Measurements from ENCODE around the gene MGAT3. TPM values are rescaled to one million over a fixed set of nuclear protein-coding genes. Genes with fewer than 3 reads are reported as not detected.

MGAT3 gene
- total RNA-seq, 2 experiments from 2014 or later, result 12.8 to 15.5 TPM

DNA sequence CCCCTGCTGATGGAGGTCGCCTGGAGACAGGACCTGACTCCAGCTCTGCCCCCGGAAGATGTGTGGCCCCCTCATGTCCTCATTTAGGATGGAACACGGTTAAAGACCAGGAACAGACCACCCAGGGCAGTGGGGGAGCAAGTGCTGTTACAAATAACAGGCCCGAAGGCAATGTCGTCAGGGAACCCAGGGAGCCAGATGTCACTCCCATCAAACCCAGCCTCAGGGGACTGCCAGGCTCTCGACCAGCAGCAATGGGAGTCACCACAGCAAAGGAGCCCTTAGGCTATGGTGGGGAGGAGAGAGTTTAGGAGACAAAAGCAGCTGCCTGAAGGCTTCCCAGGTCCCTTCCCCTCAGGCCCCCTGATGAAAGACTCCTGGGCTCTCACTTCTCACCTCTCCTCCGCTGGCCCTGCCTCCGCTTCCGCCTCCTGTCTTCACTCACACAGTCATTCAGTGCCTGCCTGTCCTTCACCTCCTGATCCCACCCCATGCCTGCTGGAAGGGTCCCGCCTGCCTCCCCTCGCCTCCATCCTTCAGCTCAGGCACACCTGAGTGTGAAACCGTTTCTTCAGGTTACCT, 71.4 kb downstream of the MGAT3 start:
- Mint-ChIP-seq H3K27ac (peak overlapping the region; percentile 80), H3K27me3 (no peaks in the 10 kb centered on the region), H3K9me3 (no peaks in the 10 kb centered on the region), H3K4me3 (peak overlapping the region; percentile 2), H3K4me1 (peaks cover 85% of the 10 kb centered on the region), H3K36me3 (ENCODE audit: low read depth) (peaks cover 64% of the 10 kb centered on the region)
- DNase-seq, result no peak
- ChIA-PET POLR2A (interaction anchor here (1.2 kb wide), 1 partner anchor 8 kb away, joined by 7 read pairs; the partner anchor contains the start of gene ATF4), CTCF (interaction anchor here (0.6 to 11.4 kb wide), 23 partner anchors 8 to 658 kb away, joined by 3 to 216 read pairs (median 6); partner anchors contain the start of genes ATF4, CBX7, MIEF1 and RPL3)

DNA sequence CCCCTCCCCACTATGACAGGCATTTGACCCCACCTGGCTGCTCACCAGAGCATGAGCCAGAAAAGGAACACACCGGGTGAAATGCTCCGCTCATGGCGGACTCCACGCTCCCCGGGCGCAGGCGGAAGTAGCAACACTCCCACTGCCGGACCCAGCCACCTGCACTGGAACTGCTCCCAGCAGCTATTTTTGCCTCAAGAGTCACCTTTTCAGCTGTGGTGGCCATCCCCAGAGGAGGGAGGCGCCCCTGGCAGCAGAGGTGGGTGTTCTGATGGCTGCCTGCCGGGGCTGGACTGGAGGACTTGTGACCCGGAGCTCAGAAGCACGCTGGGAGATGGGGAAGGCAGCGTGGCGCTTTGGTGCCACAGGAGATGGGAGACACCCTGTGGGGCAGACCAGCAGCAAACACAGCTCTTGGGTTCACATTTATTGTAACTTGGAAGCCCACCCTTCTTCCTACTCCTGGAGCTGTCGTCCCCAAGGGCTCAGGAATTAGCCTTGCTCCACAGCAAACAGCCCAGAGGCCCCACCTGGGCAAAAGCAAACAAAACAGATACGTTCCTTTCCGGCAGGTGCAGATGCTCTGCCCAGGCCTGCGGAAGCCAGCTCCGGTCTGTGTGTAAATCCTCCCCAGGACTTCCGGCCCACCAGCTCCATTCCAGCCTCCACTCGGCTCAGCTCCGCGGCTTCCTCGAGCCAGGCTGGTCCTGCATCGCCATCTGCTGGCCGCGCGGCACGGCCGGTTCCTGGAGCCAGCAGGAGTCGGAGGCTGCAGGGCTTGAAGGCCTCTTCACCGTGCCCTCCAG, 72.1 kb downstream of the MGAT3 start:
- CTCF ChIA-PET, result interaction anchor here (0.6 to 11.4 kb wide), 47 partner anchors 9 to 820 kb away, joined by 3 to 216 read pairs (median 5); partner anchors contain the start of genes ATF4, CBX7, FAM83F and MIEF1

DNA sequence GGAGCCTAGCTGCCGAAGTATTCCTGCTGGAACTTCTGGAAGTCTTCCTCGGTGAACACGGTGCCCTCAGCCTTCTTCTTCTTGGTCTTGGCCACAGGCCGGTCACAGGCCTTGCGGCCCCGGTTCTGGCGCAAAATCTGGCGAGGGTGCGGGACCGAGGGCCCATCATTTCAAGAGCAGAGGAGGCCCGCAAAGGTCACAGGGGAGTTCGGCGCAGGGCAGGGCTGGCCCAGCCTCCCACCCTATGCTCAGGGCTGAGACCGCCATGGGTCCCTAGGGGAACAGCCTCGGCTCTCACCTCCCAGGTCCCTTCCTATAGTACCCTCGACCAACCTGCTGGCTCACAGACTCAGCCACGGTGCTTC, 72.7 kb downstream of the MGAT3 start:
- Mint-ChIP-seq H3K4me3 (peak overlapping the region; percentile 52), H3K4me1 (peaks cover 86% of the 10 kb centered on the region), H3K27me3 (no peaks in the 10 kb centered on the region), H3K27ac (peak overlapping the region; percentile 80), H3K36me3 (ENCODE audit: low read depth) (peaks cover 55% of the 10 kb centered on the region), H3K9me3 (no peaks in the 10 kb centered on the region)
- ChIA-PET CTCF (interaction anchor here (0.6 to 11.4 kb wide), 37 partner anchors 9 to 819 kb away, joined by 3 to 216 read pairs (median 5); partner anchors contain the start of genes ATF4, CBX7, MIEF1 and RPL3), POLR2A (interaction anchor here (1.0 to 1.2 kb wide), 2 partner anchors 10 to 210 kb away, joined by 6 to 7 read pairs; partner anchors contain the start of genes ATF4 and RPL3)
- DNase-seq, result no peak

More for the DNA sequence above, 72.1 kb downstream of the MGAT3 start:
- H3K4me1 Mint-ChIP-seq, result peaks cover 86% of the 10 kb centered on the region
- DNase-seq, result peak; percentile 93
- POLR2A ChIA-PET, result interaction anchor here (0.6 to 1.2 kb wide), 3 partner anchors 9 to 210 kb away, joined by 4 to 7 read pairs (median 6); partner anchors contain the start of genes ATF4, RPL3 and TAB1
- H3K36me3 Mint-ChIP-seq (ENCODE audit: low read depth), result peaks cover 59% of the 10 kb centered on the region
- H3K27me3 Mint-ChIP-seq, result no peaks in the 10 kb centered on the region
- H3K27ac Mint-ChIP-seq, result peak overlapping the region; percentile 80
- H3K9me3 Mint-ChIP-seq, result no peaks in the 10 kb centered on the region
- peak overlapping the region; percentile 52 for H3K4me3 Mint-ChIP-seq

DNA sequence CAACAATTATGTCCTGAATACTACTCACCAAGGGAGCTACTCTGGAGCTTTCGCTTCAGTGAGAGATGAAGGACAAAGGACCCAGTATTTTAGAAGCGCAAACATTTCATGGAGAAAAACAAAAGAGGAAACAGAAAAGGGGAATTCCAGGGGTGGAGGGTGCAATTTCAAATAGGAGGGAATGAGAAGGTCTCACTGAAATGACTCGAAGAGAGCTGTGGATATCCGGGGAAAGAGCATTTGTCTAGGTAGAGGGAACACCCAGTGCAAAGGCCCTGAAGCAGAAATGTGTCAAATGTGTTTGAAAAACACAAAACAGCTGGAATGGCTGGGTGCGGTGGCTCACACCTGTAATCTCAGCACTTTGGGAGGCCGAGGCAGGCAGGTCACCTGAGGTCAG, 73.3 kb downstream of the MGAT3 start:
- no peaks in the 10 kb centered on the region for H3K27me3 Mint-ChIP-seq
- CTCF ChIA-PET, result interaction anchor here (0.6 to 11.4 kb wide), 13 partner anchors 8 to 1376 kb away, joined by 3 to 216 read pairs (median 9); partner anchors contain the start of genes ATF4, MIEF1 and TAB1
- peaks cover 49% of the 10 kb centered on the region for H3K36me3 Mint-ChIP-seq (ENCODE audit: low read depth)
- H3K4me3 Mint-ChIP-seq, result peak overlapping the region; percentile 11
- no peaks in the 10 kb centered on the region for H3K9me3 Mint-ChIP-seq
- POLR2A ChIA-PET, result interaction anchor here (0.6 kb wide), 1 partner anchor 28 kb away, joined by 4 read pairs; the partner anchor contains the start of gene MIEF1
- H3K4me1 Mint-ChIP-seq, result peaks cover 80% of the 10 kb centered on the region
- no peak overlapping the region for H3K27ac Mint-ChIP-seq
- no peak for DNase-seq

DNA sequence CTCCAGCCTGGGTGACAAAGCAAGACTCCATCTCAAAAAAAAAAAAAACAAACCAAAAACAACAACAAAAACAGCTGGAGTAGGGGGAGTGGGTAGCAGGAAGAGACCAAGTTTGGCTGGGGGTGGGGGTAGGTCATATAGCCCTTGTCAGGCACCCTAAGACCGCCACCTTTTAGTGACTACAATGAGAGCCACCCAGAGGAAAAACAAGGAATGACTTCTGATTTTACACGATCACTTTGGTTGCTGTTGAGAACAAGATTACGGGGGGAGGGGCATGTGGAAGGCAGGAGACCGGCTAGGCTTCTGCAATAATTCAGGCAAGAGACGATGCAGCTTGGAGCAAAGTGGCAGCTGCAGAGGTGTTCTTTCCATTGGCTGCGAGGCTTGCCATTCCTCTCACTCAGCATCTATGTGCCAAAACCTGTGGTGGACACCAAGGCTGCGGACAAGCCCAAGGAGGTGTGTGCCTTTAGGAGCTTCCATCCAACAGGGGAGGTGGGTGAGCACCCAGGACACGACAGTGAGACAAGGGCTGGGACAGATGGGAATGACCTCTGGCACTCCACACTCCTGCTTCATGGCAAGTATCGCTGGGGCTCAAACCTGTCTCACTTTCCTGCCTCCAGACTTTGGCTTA, 74.0 kb downstream of the MGAT3 start:
- H3K9me3 Mint-ChIP-seq, result no peaks in the 10 kb centered on the region
- ChIA-PET CTCF (interaction anchor here (0.7 to 11.4 kb wide), 10 partner anchors 11 to 1375 kb away, joined by 3 to 216 read pairs (median 12); partner anchors contain the start of genes ATF4, MIEF1 and TAB1), POLR2A (no interaction called here)
- peaks cover 73% of the 10 kb centered on the region for H3K4me1 Mint-ChIP-seq
- no peaks in the 10 kb centered on the region for H3K27me3 Mint-ChIP-seq
- peaks cover 43% of the 10 kb centered on the region for H3K36me3 Mint-ChIP-seq (ENCODE audit: low read depth)
- peak overlapping the region; percentile 76 for H3K27ac Mint-ChIP-seq
- peak overlapping the region; percentile 85 for H3K4me3 Mint-ChIP-seq
- no peak for DNase-seq

DNA sequence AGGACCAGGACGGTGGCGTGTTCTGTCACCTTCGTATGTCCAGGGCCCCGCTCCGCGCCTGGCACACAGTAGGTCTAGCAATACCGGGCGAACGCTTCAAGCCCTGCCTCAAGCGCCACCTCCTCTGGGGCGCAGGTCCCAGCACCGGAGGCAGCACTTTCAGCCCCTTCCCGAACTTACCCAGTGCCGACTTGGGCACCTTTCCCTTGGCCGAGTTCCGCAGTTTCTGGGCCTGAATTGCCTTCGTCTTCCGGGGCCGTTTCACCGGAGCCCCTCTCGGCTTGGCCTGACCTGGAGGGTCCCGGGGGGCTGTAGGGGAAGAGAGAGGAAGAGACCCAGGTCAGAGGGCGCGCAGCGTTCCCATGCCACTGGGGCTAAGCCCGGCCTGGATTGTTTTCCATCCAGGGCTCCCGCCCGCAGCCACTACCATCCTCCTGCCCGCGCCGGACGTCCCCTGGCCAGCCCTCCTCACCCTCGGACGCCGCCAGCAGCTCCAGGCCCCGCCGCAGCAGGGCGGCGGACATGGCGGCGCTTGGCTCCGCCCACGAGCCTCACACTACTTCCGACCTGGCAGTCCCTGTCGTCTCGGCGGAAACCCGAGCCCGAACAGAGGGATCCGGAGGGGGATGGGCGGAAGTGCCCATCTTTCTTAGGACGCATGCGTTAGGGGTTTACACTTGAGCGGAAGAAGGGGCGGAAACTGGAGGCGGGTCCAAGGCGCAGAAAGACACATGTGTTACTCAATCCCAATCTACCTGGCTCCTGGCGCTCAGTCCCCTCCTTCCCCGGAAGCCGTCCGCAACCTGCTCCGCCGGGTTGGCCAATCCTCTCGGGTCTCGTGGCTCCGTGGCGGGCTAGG, 75.6 kb downstream of the MGAT3 start, which contains the start of gene RPS19BP1:
Gene RPS19BP1 (minus strand): TSS at position 534 of the 859 bp plus-strand sequence. CDS start 10 bp downstream, at position 524.
- no peaks in the 10 kb centered on the region for H3K27me3 Mint-ChIP-seq
- ChIA-PET CTCF (interaction anchor here (1.6 to 11.4 kb wide), 4 partner anchors 16 to 493 kb away, joined by 3 to 216 read pairs (median 32); partner anchors contain the start of gene MIEF1), POLR2A (no interaction called here)
- H3K4me1 Mint-ChIP-seq, result peaks cover 60% of the 10 kb centered on the region
- peak within 1 kb of the TSS; percentile 85 for H3K4me3 Mint-ChIP-seq
- H3K27ac Mint-ChIP-seq, result peak within 1 kb of the TSS; percentile 89
- H3K9me3 Mint-ChIP-seq, result no peaks in the 10 kb centered on the region
- H3K36me3 Mint-ChIP-seq (ENCODE audit: low read depth), result peaks cover 34% of the 10 kb centered on the region
- DNase-seq, result peak; percentile 100

DNA sequence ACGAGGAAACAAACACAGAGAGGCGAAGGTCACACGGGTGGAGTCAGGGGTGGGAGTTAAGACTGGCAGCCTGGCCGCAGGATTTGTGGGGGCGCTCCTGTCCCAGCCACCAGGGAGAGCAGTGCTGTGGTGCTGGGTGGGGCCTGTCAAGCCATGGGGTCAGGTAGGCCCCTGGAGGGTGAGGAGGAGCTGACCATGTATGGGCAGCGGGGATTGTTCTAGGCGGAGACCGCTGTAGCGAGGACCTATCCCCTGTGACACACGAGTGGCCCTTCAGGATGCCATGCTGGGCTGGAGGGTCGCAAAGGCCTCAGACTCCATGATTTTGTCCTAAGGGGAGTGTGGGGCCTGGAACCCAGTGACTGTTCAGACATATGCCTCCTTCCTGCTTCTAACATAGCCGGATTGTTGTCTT, 77.3 kb downstream of the MGAT3 start:
- no peak for DNase-seq
- no peaks in the 10 kb centered on the region for H3K9me3 Mint-ChIP-seq
- POLR2A ChIA-PET, result no interaction called here
- CTCF ChIA-PET, result interaction anchor here (0.6 to 4.5 kb wide), 26 partner anchors 10 to 693 kb away, joined by 3 to 57 read pairs (median 5); partner anchors contain the start of gene TNRC6B
- peak overlapping the region; percentile 22 for H3K27ac Mint-ChIP-seq
- peaks cover 44% of the 10 kb centered on the region for H3K4me1 Mint-ChIP-seq
- no peaks in the 10 kb centered on the region for H3K27me3 Mint-ChIP-seq
- H3K36me3 Mint-ChIP-seq (ENCODE audit: low read depth), result peaks cover 27% of the 10 kb centered on the region
- no peak overlapping the region for H3K4me3 Mint-ChIP-seq

DNA sequence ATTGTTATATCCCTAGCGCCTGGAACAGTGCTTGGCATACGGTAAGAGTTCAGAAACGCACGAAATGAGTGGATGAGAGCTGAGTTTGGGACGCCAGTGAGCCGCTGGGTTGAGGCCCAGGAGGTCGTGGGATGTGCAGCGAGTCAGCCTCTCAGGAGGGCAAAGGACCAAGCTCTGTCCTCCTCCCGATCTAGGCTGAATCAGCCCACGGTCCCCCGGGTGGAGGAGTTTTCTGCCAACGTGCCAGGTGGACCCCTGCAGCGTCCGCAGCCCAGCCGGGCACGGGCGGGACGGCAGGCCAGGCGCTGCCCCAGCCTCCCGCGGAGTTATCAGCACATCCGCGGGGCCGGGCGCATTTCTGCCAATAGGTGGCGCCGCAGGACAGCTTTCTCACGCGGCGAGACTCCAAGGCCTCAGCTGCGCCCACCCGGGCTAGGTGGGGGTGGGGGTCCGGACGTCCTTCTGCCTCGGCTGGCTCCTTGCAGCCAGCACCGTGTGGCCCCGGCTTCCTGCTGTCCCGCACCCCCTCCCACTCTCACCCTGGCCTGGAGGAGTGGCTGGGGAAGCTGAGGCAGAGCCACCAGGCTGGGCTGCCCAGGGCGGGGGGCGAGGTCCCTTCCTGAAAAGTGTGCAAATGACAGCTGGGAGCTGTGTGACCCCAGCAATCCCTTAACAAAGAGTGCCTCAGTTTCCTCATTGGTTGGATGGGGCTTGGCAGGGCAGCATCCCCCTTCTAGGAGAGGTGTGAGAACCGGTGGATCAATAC, 78.0 kb downstream of the MGAT3 start:
- Mint-ChIP-seq H3K36me3 (ENCODE audit: low read depth) (peaks cover 21% of the 10 kb centered on the region), H3K27me3 (no peaks in the 10 kb centered on the region), H3K27ac (peak overlapping the region; percentile 22), H3K4me3 (no peak overlapping the region), H3K4me1 (peaks cover 37% of the 10 kb centered on the region), H3K9me3 (no peaks in the 10 kb centered on the region)
- peak; percentile 82 for DNase-seq
- ChIA-PET POLR2A (no interaction called here), CTCF (interaction anchor here (0.5 to 4.5 kb wide), 34 partner anchors 8 to 692 kb away, joined by 3 to 57 read pairs (median 4); partner anchors contain the start of gene TNRC6B)

DNA sequence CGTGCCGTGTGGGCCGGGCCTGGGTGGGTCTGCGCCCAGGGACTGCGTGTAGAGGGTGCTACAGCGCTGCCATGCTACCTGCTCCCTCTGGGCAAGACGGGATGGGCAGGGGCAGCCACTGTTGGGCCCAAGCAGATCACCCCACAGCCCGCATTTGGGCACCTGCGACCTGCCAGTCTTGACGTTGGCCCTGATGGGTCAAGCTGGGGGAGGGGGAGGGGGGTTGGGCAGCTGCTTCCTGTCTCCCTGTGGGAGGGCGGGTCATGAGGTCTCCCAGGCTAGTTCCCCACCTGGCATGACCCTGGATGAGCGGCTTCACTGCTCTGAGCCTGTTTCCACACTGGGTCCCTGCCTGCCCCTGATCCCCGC, 78.5 kb downstream of the MGAT3 start:
- ChIA-PET POLR2A (no interaction called here), CTCF (interaction anchor here (0.5 to 4.5 kb wide), 25 partner anchors 8 to 520 kb away, joined by 3 to 57 read pairs (median 4); no protein-coding TSS in a partner anchor)
- H3K27ac Mint-ChIP-seq, result no peak overlapping the region
- no peaks in the 10 kb centered on the region for H3K27me3 Mint-ChIP-seq
- H3K36me3 Mint-ChIP-seq (ENCODE audit: low read depth), result peaks cover 16% of the 10 kb centered on the region
- no peaks in the 10 kb centered on the region for H3K9me3 Mint-ChIP-seq
- H3K4me3 Mint-ChIP-seq, result no peak overlapping the region
- DNase-seq, result no peak
- H3K4me1 Mint-ChIP-seq, result peaks cover 31% of the 10 kb centered on the region

DNA sequence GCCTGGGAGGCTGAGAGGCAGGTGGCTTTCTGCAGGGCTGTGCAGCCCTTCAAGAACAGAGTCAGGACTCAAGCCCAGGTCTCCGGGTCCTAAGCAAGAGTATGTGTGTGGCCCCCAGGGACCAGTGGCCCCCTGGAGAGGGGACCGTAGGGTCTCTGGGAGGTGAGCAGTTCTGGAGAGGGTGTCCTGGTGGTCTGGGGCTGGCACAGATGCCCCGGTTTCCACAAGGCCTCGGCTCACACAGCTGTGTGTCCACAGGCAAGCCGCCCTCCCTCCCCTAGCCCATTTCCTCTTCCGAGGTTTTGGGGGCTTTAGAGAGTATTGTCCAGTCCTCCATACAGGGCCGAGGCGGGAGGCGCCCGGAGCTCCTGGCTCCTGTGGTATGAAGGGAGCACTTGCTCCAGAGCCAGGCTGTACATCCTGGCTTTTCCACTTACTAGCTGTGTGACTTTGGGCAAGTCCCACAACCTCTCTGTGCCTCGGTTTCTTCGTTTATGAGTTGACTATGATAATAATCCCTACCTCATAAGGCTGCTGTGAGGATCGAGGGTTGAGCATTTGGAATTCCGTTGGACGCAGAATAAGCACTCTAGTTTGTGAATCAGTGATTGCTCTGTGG, 79.1 kb downstream of the MGAT3 start:
- H3K27ac Mint-ChIP-seq, result no peak overlapping the region
- peaks cover 10% of the 10 kb centered on the region for H3K36me3 Mint-ChIP-seq (ENCODE audit: low read depth)
- H3K9me3 Mint-ChIP-seq, result no peaks in the 10 kb centered on the region
- no peak for DNase-seq
- peaks cover 25% of the 10 kb centered on the region for H3K4me1 Mint-ChIP-seq
- H3K4me3 Mint-ChIP-seq, result no peak overlapping the region
- no peaks in the 10 kb centered on the region for H3K27me3 Mint-ChIP-seq
- ChIA-PET POLR2A (no interaction called here), CTCF (interaction anchor here (0.6 to 4.5 kb wide), 8 partner anchors 10 to 783 kb away, joined by 3 to 57 read pairs (median 9); no protein-coding TSS in a partner anchor)

Data from activated CD4-positive, alpha-beta T cell treated with anti-CD3 and anti-CD28 coated beads, Interleukin-2, amount 10 ng/mL, durations not matched to agents 7 days and 5 days (primary cell).